HFFc6 (cell line): ENCODE measurements around the gene GDA. TPM values are rescaled to one million over a fixed set of nuclear protein-coding genes. Genes with fewer than 3 reads are reported as not detected.
A peak's percentile ranks its signal among the peaks of the same experiment; 100 is the strongest.

Source experiments
- DNase-seq: peaks from one replicate; pipeline ENCODE4 v3.0.0-alpha.2; 2018
- H3K27ac Mint-ChIP-seq: 2 replicates; pipeline ENCODE4 v1.8.0; 2020; ENCODE audit warnings: mild to moderate bottlenecking, mixed read lengths
- H3K27me3 Mint-ChIP-seq: 2 replicates; pipeline ENCODE4 v1.8.0; 2021; ENCODE audit warnings: mild to moderate bottlenecking, moderate library complexity, mixed read lengths; ENCODE audit not compliant: insufficient read depth
- H3K36me3 Mint-ChIP-seq: 2 replicates; pipeline ENCODE4 v1.8.0; 2021; ENCODE audit warnings: low read depth, mixed read lengths
- H3K4me1 Mint-ChIP-seq: 2 replicates; pipeline ENCODE4 v1.8.0; 2020; ENCODE audit warnings: low read depth, mixed read lengths
- H3K4me3 Mint-ChIP-seq: 2 replicates; pipeline ENCODE4 v1.8.0; 2020; ENCODE audit warnings: mild to moderate bottlenecking, moderate library complexity, mixed read lengths
- H3K9me3 Mint-ChIP-seq: 2 replicates; pipeline ENCODE4 v1.8.0; 2020; ENCODE audit warnings: mild to moderate bottlenecking, mixed read lengths
- CTCF ChIP-seq: fragments of 200-600 bp; sonication (generic); IDR thresholded peaks from 2 replicates; pipeline ENCODE4 v1.5.0; 2021; ENCODE audit warnings: antibody characterized with exemption, mild to moderate bottlenecking
- total RNA-seq, 6 experiments: library from RNA; stranded (reverse); fragmentation: NEBNext Ultra II Directional; extraction: Animal tissue kit (Norgen Biotek cat#: 25700); gene quantifications; 2 replicates in 1 of 6; 3 replicates in 5 of 6; pipeline ENCODE4 v1.2.3, GENCODE V29; 2021

GDA gene
- total RNA-seq, 6 experiments from 2014 or later, result not detected

DNA sequence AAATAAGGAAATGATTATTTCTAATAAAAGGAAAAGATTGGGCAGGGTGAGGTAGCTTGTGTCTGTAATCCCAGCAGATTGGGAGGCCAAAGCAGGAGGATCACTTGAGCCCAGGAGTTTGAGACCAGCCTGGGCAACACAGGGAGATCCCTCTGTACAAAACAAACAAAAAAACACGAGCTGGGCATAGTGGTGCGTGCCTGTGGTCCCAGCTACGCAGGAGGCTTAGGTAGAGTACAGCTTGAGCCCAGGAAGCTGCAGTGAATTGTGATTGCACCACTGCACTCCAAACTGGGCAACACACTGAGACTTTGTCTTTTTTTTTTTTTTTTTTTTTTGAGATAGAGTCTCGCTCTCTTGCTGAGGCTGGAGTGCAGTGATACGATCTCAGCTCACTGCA is 18.8 kb downstream of the GDA start:
- no peak overlapping the region for H3K27ac Mint-ChIP-seq
- DNase-seq, result no peak
- no peaks in the 10 kb centered on the region for H3K9me3 Mint-ChIP-seq
- no peaks in the 10 kb centered on the region for H3K4me1 Mint-ChIP-seq
- H3K36me3 Mint-ChIP-seq, result no peaks in the 10 kb centered on the region
- H3K27me3 Mint-ChIP-seq, result no peaks in the 10 kb centered on the region; the same call in none of the 2 replicates
- no peak overlapping the region for H3K4me3 Mint-ChIP-seq
- no peak for TF ChIP-seq CTCF

DNA sequence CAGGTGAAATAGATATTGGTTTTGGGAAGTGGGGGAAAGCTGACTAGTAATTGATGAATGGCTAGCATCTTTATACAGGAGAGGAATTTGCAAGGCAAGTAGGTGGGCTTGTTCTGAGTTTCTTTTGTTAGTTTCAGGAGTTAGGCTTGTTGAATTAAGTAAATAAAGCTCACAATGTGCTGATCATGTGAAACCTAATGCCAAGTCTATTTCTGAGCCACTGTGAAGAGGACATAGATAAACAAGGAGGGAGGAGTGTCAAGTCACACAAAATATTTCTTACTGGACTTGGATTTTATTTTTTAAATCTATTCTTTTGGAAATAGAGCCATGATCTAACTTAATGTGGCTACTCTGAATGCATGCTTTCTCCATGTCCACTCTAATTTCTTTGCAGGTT is 19.9 kb downstream of the GDA start:
- Mint-ChIP-seq H3K36me3 (no peaks in the 10 kb centered on the region), H3K9me3 (no peaks in the 10 kb centered on the region), H3K4me3 (no peak overlapping the region), H3K27me3 (no peaks in the 10 kb centered on the region; the same call in none of the 2 replicates), H3K4me1 (no peaks in the 10 kb centered on the region), H3K27ac (no peak overlapping the region)
- DNase-seq, result no peak
- TF ChIP-seq CTCF, result no peak

DNA sequence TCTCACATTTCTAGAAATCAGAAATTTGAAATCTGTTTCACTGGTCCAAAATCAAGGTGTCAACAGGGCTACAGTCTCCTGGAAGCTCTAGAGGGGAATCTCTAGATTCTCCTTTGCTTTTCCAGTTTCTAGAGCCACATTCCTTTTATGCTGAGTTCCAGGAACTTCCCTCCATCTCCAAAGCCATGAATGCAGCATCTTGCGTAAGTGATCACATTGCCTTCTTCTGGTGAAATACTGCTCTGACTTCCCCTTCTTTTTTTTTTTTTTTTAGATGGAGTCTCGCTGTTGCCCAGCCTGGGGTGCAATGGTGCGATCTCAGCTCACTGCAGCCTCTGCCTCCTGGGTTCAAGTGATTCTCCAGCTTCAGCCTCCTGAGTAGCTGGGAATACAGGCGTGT is 23.8 kb downstream of the GDA start:
- H3K4me1 Mint-ChIP-seq, result no peaks in the 10 kb centered on the region
- peaks cover 4% of the 10 kb centered on the region; the same call in 1 of the 2 replicates for H3K27me3 Mint-ChIP-seq
- H3K36me3 Mint-ChIP-seq, result no peaks in the 10 kb centered on the region
- no peak for TF ChIP-seq CTCF
- no peaks in the 10 kb centered on the region for H3K9me3 Mint-ChIP-seq
- H3K4me3 Mint-ChIP-seq, result no peak overlapping the region
- no peak overlapping the region for H3K27ac Mint-ChIP-seq
- DNase-seq, result no peak

GRCh38 chr9:72185561-72185960 is 36.3 kb downstream of the GDA start:
- Mint-ChIP-seq H3K4me3 (no peak overlapping the region), H3K36me3 (no peaks in the 10 kb centered on the region), H3K27ac (no peak overlapping the region), H3K9me3 (no peaks in the 10 kb centered on the region), H3K27me3 (peaks cover 3% of the 10 kb centered on the region; the same call in 1 of the 2 replicates), H3K4me1 (no peaks in the 10 kb centered on the region)
- TF ChIP-seq CTCF, result no peak
- DNase-seq, result peak; percentile 8

- H3K4me1 Mint-ChIP-seq, result no peaks in the 10 kb centered on the region
- no peaks in the 10 kb centered on the region for H3K36me3 Mint-ChIP-seq
These were observed 38.0 kb downstream of the GDA start for GRCh38 chr9:72187121-72187695.

More at GRCh38 chr9:72187121-72187695, 38.0 kb downstream of the GDA start:
- H3K4me3 Mint-ChIP-seq, result no peak overlapping the region
- DNase-seq, result no peak
- H3K27me3 Mint-ChIP-seq, result peaks cover 3% of the 10 kb centered on the region; the same call in 1 of the 2 replicates
- no peaks in the 10 kb centered on the region for H3K9me3 Mint-ChIP-seq
- no peak overlapping the region for H3K27ac Mint-ChIP-seq
- no peak for TF ChIP-seq CTCF
